ENCODE data around the gene ZDHHC16.

Gene ZDHHC16

DNA sequence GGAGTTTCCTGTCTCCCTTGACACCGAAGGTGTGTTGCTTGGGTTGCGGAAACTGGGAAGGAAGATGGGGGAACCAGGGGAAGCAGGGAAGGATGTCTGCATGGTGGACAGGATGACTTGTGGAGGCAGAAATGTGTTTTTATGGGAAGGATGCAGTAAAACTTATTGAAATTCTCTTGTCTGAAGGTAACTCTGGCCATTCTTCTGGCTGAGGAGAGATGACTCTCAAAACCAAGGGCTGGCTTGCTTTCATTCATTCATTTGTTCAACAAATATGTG, 54.3 kb downstream of the ZDHHC16 start:
- Histone ChIP-seq H2AK5ac (ENCODE audit: low read length) (no peak overlapping the region), H3K36me3 (ENCODE audit: control insufficient read depth, insufficient read depth, low read length) (no peaks in the 10 kb centered on the region), H3K79me1 (ENCODE audit: low read length) (peaks cover 29% of the 10 kb centered on the region), H3K79me2 (ENCODE audit: control insufficient read depth, insufficient read depth, low read length) (peaks cover 29% of the 10 kb centered on the region), H2BK15ac (replicated peaks; ENCODE audit: low read depth) (no peak overlapping the region), H3K27me3 (ENCODE audit: insufficient read depth, low read length, poor library complexity) (no peaks in the 10 kb centered on the region), H2BK5ac (ENCODE audit: low read length) (no peak overlapping the region), H3K27ac (ENCODE audit: low read depth, low read length) (no peak overlapping the region), H4K5ac (ENCODE audit: low read length) (no peak overlapping the region), H4K8ac (ENCODE audit: low read depth, low read length) (no peak overlapping the region), H3K4me1 (ENCODE audit: control insufficient read depth, low read depth, low read length) (peaks cover 9% of the 10 kb centered on the region), H3K9ac (ENCODE audit: low read length) (peak overlapping the region; percentile 82), H3K56ac (ENCODE audit: low read length) (no peak overlapping the region), H3K23ac (ENCODE audit: low read length) (no peak overlapping the region), H3K4me2 (ENCODE audit: low read length) (peak overlapping the region; percentile 8), H2BK120ac (ENCODE audit: low read depth, low read length) (no peak overlapping the region), H3K4ac (ENCODE audit: low read depth, low read length) (no peak overlapping the region), H3K18ac (ENCODE audit: low read length) (no peak overlapping the region), H3K4me3 (ENCODE audit: low read length) (no peak overlapping the region)
- no CpG with 5 or more reads among the region's 2 CpGs for WGBS (ENCODE audit: extremely low coverage, insufficient coverage, low lambda C conversion rate)
- DNase-seq, result no peak

DNA sequence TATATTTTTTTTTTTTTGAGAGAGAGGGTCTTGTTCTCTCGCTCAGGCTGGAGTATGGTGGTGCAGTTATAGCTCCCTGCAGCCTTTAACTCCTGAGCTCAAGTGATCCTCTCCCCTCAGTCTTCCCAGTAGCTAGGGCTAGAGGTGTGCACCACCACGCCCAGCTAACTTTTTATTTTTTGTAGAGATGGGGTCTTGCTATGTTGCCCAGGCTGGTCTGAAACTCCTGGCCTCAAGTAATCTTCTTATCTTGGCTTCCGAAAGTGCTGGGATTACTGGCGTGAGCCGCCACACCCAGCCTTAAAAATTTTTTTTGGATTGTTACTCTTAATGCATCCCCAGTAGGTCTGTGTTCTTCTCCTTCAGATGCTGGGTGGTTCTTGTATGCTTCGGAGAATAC, 56.9 kb downstream of the ZDHHC16 start:
- H3K27me3 ChIP-seq (ENCODE audit: insufficient read depth, low read length, poor library complexity), result no peaks in the 10 kb centered on the region
- no peak overlapping the region for H3K23ac ChIP-seq (ENCODE audit: low read length)
- H3K56ac ChIP-seq (ENCODE audit: low read length), result no peak overlapping the region
- no peak overlapping the region for H3K27ac ChIP-seq (ENCODE audit: low read depth, low read length)
- peaks cover 6% of the 10 kb centered on the region for H3K4me1 ChIP-seq (ENCODE audit: control insufficient read depth, low read depth, low read length)
- no peaks in the 10 kb centered on the region for H3K36me3 ChIP-seq (ENCODE audit: control insufficient read depth, insufficient read depth, low read length)
- H3K9ac ChIP-seq (ENCODE audit: low read length), result no peak overlapping the region
- no peak overlapping the region for H3K4me2 ChIP-seq (ENCODE audit: low read length)
- WGBS (ENCODE audit: extremely low coverage, insufficient coverage, low lambda C conversion rate), result no CpG with 5 or more reads among the region's 6 CpGs
- no peak overlapping the region for H3K4ac ChIP-seq (ENCODE audit: low read depth, low read length)
- H2BK120ac ChIP-seq (ENCODE audit: low read depth, low read length), result no peak overlapping the region
- H4K5ac ChIP-seq (ENCODE audit: low read length), result no peak overlapping the region
- no peak overlapping the region for H2BK15ac ChIP-seq (replicated peaks; ENCODE audit: low read depth)
- H3K4me3 ChIP-seq (ENCODE audit: low read length), result no peak overlapping the region
- peaks cover 8% of the 10 kb centered on the region for H3K79me2 ChIP-seq (ENCODE audit: control insufficient read depth, insufficient read depth, low read length)
- DNase-seq, result no peak
- H3K18ac ChIP-seq (ENCODE audit: low read length), result no peak overlapping the region
- no peak overlapping the region for H4K8ac ChIP-seq (ENCODE audit: low read depth, low read length)
- no peak overlapping the region for H2AK5ac ChIP-seq (ENCODE audit: low read length)
- H3K79me1 ChIP-seq (ENCODE audit: low read length), result peaks cover 26% of the 10 kb centered on the region
- no peak overlapping the region for H2BK5ac ChIP-seq (ENCODE audit: low read length)

GRCh38 chr10:97503406-97503805, 57.4 kb downstream of the ZDHHC16 start:
- no peak overlapping the region for H2BK5ac ChIP-seq (ENCODE audit: low read length)
- H2BK120ac ChIP-seq (ENCODE audit: low read depth, low read length), result no peak overlapping the region
- peaks cover 7% of the 10 kb centered on the region for H3K79me2 ChIP-seq (ENCODE audit: control insufficient read depth, insufficient read depth, low read length)
- no peak overlapping the region for H4K5ac ChIP-seq (ENCODE audit: low read length)
- H3K4me2 ChIP-seq (ENCODE audit: low read length), result no peak overlapping the region
- no peak overlapping the region for H2BK15ac ChIP-seq (replicated peaks; ENCODE audit: low read depth)
- H3K18ac ChIP-seq (ENCODE audit: low read length), result no peak overlapping the region
- WGBS (ENCODE audit: extremely low coverage, insufficient coverage, low lambda C conversion rate), result no CpG with 5 or more reads among the region's 3 CpGs
- DNase-seq, result no peak
- no peaks in the 10 kb centered on the region for H3K27me3 ChIP-seq (ENCODE audit: insufficient read depth, low read length, poor library complexity)
- H3K36me3 ChIP-seq (ENCODE audit: control insufficient read depth, insufficient read depth, low read length), result no peaks in the 10 kb centered on the region
- H3K79me1 ChIP-seq (ENCODE audit: low read length), result peaks cover 25% of the 10 kb centered on the region
- H3K4ac ChIP-seq (ENCODE audit: low read depth, low read length), result no peak overlapping the region
- no peak overlapping the region for H2AK5ac ChIP-seq (ENCODE audit: low read length)
- no peak overlapping the region for H4K8ac ChIP-seq (ENCODE audit: low read depth, low read length)
- H3K4me1 ChIP-seq (ENCODE audit: control insufficient read depth, low read depth, low read length), result peaks cover 7% of the 10 kb centered on the region
- no peak overlapping the region for H3K23ac ChIP-seq (ENCODE audit: low read length)
- H3K4me3 ChIP-seq (ENCODE audit: low read length), result no peak overlapping the region
- no peak overlapping the region for H3K56ac ChIP-seq (ENCODE audit: low read length)
- no peak overlapping the region for H3K27ac ChIP-seq (ENCODE audit: low read depth, low read length)
- H3K9ac ChIP-seq (ENCODE audit: low read length), result no peak overlapping the region

GRCh38 chr10:97505152-97505551, 59.2 kb downstream of the ZDHHC16 start:
- DNase-seq, result no peak

GRCh38 chr10:97506199-97506991, 60.4 kb downstream of the ZDHHC16 start:
- H2BK120ac ChIP-seq (ENCODE audit: low read depth, low read length), result no peak overlapping the region
- no peak overlapping the region for H3K9ac ChIP-seq (ENCODE audit: low read length)
- H3K23ac ChIP-seq (ENCODE audit: low read length), result no peak overlapping the region
- no peak overlapping the region for H3K4me3 ChIP-seq (ENCODE audit: low read length)
- no peaks in the 10 kb centered on the region for H3K27me3 ChIP-seq (ENCODE audit: insufficient read depth, low read length, poor library complexity)
- peaks cover 2% of the 10 kb centered on the region for H3K4me1 ChIP-seq (ENCODE audit: control insufficient read depth, low read depth, low read length)
- no peak overlapping the region for H3K4ac ChIP-seq (ENCODE audit: low read depth, low read length)
- no peak for DNase-seq
- H3K79me2 ChIP-seq (ENCODE audit: control insufficient read depth, insufficient read depth, low read length), result peaks cover 4% of the 10 kb centered on the region
- no peak overlapping the region for H2BK15ac ChIP-seq (replicated peaks; ENCODE audit: low read depth)
- H3K79me1 ChIP-seq (ENCODE audit: low read length), result peaks cover 30% of the 10 kb centered on the region
- H3K4me2 ChIP-seq (ENCODE audit: low read length), result no peak overlapping the region
- H3K36me3 ChIP-seq (ENCODE audit: control insufficient read depth, insufficient read depth, low read length), result no peaks in the 10 kb centered on the region
- H3K56ac ChIP-seq (ENCODE audit: low read length), result no peak overlapping the region
- no peak overlapping the region for H2AK5ac ChIP-seq (ENCODE audit: low read length)
- no peak overlapping the region for H3K27ac ChIP-seq (ENCODE audit: low read depth, low read length)
- H4K8ac ChIP-seq (ENCODE audit: low read depth, low read length), result no peak overlapping the region
- WGBS (ENCODE audit: extremely low coverage, insufficient coverage, low lambda C conversion rate), result no CpG with 5 or more reads among the region's 3 CpGs
- H3K18ac ChIP-seq (ENCODE audit: low read length), result no peak overlapping the region
- H2BK5ac ChIP-seq (ENCODE audit: low read length), result no peak overlapping the region
- no peak overlapping the region for H4K5ac ChIP-seq (ENCODE audit: low read length)

More at GRCh38 chr10:97505152-97505551, 59.2 kb downstream of the ZDHHC16 start:
- Histone ChIP-seq H3K56ac (ENCODE audit: low read length) (no peak overlapping the region), H3K23ac (ENCODE audit: low read length) (no peak overlapping the region), H3K9ac (ENCODE audit: low read length) (no peak overlapping the region), H3K79me1 (ENCODE audit: low read length) (peaks cover 31% of the 10 kb centered on the region), H4K8ac (ENCODE audit: low read depth, low read length) (no peak overlapping the region), H3K4me1 (ENCODE audit: control insufficient read depth, low read depth, low read length) (peaks cover 4% of the 10 kb centered on the region), H3K4me3 (ENCODE audit: low read length) (no peak overlapping the region), H3K4ac (ENCODE audit: low read depth, low read length) (no peak overlapping the region), H3K79me2 (ENCODE audit: control insufficient read depth, insufficient read depth, low read length) (peaks cover 7% of the 10 kb centered on the region), H3K4me2 (ENCODE audit: low read length) (no peak overlapping the region), H3K18ac (ENCODE audit: low read length) (no peak overlapping the region), H3K36me3 (ENCODE audit: control insufficient read depth, insufficient read depth, low read length) (no peaks in the 10 kb centered on the region), H3K27me3 (ENCODE audit: insufficient read depth, low read length, poor library complexity) (no peaks in the 10 kb centered on the region), H3K27ac (ENCODE audit: low read depth, low read length) (no peak overlapping the region), H2AK5ac (ENCODE audit: low read length) (no peak overlapping the region), H2BK120ac (ENCODE audit: low read depth, low read length) (no peak overlapping the region), H4K5ac (ENCODE audit: low read length) (no peak overlapping the region), H2BK5ac (ENCODE audit: low read length) (no peak overlapping the region), H2BK15ac (replicated peaks; ENCODE audit: low read depth) (no peak overlapping the region)
- no CpG with 5 or more reads among the region's 1 CpG for whole genome bisulfite sequencing (ENCODE audit: extremely low coverage, insufficient coverage, low lambda C conversion rate)

All from mesendoderm (in vitro differentiated cells).